Endometrial microvascular endothelial cells (primary cell): ENCODE measurements around the gene PLEKHO1. TPM values are rescaled to one million over a fixed set of nuclear protein-coding genes. Genes with fewer than 3 reads are reported as not detected.
"Not testable (repeated sequence)": the region's sequence is repeated elsewhere in the genome, so short reads cannot be mapped to it uniquely, and the experiment has no call there.

ENCODE experiments used
- in situ Hi-C: cut with HindIII; loops from 2 replicates; pipeline ENCODE4 v1.10.0; 2017; ENCODE audit warnings: low sequenced_read_pairs, low pct_unique_long_range_greater_than_20kb; ENCODE audit errors: inconsistent ontology term
- total RNA-seq: library from RNA; depleted of rRNA; stranded (reverse); fragments of >200 nt; gene quantifications from one replicate; pipeline ENCODE4 v1.2.3, GENCODE V29; 2015; ENCODE audit errors: inconsistent ontology term

PLEKHO1 gene
- 45.3 TPM for total RNA-seq

GRCh38 chr1:150149271-150150132 is at the start of gene PLEKHO1:
TSS of gene PLEKHO1 (plus strand) at chr1:150149916. CDS start at chr1:150150258, 342 bp downstream.
- in situ Hi-C loops = loop anchor here (25.0 kb wide), 1 partner anchor 87 kb away; the partner anchor contains the start of gene VPS45

GRCh38 chr1:150102986-150103385 is 46.7 kb upstream of the PLEKHO1 start:
- in situ Hi-C loops = no loop called here

- in situ Hi-C loops = no loop called here
Measured at GRCh38 chr1:150106341-150106740, 43.4 kb upstream of the PLEKHO1 start.

- in situ Hi-C loops = no loop called here
Measured at GRCh38 chr1:150109586-150109985, 40.1 kb upstream of the PLEKHO1 start.

GRCh38 chr1:150110116-150110515 is 39.6 kb upstream of the PLEKHO1 start:
- in situ Hi-C loops = no loop called here

- in situ Hi-C loops = no loop called here
Measured at GRCh38 chr1:150111670-150112069, 38.0 kb upstream of the PLEKHO1 start.

GRCh38 chr1:150115121-150115520 is 34.6 kb upstream of the PLEKHO1 start:
- in situ Hi-C loops = no loop called here

GRCh38 chr1:150118716-150119115 is 31.0 kb upstream of the PLEKHO1 start:
- in situ Hi-C loops = no loop called here

- in situ Hi-C loops = no loop called here
Measured at GRCh38 chr1:150121236-150121862, 28.4 kb upstream of the PLEKHO1 start.

- in situ Hi-C loops = no loop called here
Measured at GRCh38 chr1:150126811-150127210, 22.9 kb upstream of the PLEKHO1 start.

- in situ Hi-C loops = no loop called here
Measured at GRCh38 chr1:150127464-150127863, 22.3 kb upstream of the PLEKHO1 start.

- in situ Hi-C loops = no loop called here
Measured at GRCh38 chr1:150127868-150128267, 21.8 kb upstream of the PLEKHO1 start.

GRCh38 chr1:150132372-150132771 is 17.3 kb upstream of the PLEKHO1 start:
- in situ Hi-C loops = no loop called here

- in situ Hi-C loops = no loop called here
Measured at GRCh38 chr1:150134537-150134936, 15.2 kb upstream of the PLEKHO1 start.

GRCh38 chr1:150135400-150135799 is 14.3 kb upstream of the PLEKHO1 start:
- in situ Hi-C loops = not testable (repeated sequence)

- in situ Hi-C loops = no loop called here
Measured at GRCh38 chr1:150138044-150138443, 11.7 kb upstream of the PLEKHO1 start.

GRCh38 chr1:150141452-150141851 is 8.3 kb upstream of the PLEKHO1 start:
- in situ Hi-C loops = no loop called here

- in situ Hi-C loops = no loop called here
Measured at GRCh38 chr1:150142083-150142482, 7.6 kb upstream of the PLEKHO1 start.

- in situ Hi-C loops = no loop called here
Measured at GRCh38 chr1:150144606-150145005, 5.1 kb upstream of the PLEKHO1 start.

GRCh38 chr1:150146016-150146415 is 3.7 kb upstream of the PLEKHO1 start:
- in situ Hi-C loops = not testable (repeated sequence)
